ENCODE data around the gene IPO13.

Gene IPO13

DNA sequence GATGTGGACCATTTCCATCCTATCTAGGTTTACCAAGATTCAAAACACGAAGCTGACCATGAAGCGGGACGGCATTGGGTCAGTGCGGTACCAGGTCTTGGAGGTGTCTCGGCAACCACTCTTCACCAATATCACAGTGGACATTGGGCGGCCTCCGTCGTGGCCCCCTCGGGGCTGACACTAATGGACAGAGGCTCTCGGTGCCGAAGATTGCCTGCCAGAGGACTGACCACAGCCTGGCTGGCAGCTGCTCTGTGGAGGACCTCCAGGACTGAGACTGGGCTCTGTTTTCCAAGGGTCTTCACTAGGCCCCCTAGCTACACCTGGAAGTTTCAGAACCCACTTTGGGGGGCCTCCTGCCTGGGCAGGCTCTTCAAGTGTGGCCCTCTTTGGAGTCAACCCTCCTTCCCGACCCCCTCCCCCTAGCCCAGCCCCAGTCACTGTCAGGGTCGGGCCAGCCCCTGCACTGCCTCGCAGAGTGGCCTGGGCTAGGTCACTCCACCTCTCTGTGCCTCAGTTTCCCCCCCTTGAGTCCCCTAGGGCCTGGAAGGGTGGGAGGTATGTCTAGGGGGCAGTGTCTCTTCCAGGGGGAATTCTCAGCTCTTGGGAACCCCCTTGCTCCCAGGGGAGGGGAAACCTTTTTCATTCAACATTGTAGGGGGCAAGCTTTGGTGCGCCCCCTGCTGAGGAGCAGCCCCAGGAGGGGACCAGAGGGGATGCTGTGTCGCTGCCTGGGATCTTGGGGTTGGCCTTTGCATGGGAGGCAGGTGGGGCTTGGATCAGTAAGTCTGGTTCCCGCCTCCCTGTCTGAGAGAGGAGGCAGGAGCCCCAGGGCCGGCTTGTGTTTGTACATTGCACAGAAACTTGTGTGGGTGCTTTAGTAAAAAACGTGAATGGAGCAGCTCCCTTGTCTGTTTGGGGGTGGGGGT, 43.8 kb downstream of the IPO13 start:
- FAIRE-seq: no peak

DNA sequence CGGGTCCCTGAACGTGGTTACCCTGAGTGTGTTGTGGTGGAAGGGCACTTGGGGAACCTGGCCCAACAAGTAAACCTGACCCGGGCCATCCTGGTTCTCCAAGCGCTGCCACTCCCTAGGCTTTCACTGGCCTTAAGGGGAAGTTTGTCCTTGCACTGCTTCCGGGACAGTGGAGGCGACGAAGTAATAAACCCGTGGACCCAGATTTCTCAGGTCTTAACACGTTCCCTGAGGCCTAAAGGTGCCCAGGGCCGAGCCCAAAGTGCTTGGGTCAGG, 44.4 kb downstream of the IPO13 start:
- no peak for FAIRE-seq

- no peak for FAIRE-seq
Measured at GRCh38 chr1:43991476-43992231, 44.9 kb downstream of the IPO13 start, which contains the start of gene CCDC24. Gene CCDC24, plus strand, starts transcription at chr1:43991599. Its CDS starts 280 bp downstream, at chr1:43991879.

GRCh38 chr1:43992232-43992995, 45.7 kb downstream of the IPO13 start:
- no peak for FAIRE-seq

DNA sequence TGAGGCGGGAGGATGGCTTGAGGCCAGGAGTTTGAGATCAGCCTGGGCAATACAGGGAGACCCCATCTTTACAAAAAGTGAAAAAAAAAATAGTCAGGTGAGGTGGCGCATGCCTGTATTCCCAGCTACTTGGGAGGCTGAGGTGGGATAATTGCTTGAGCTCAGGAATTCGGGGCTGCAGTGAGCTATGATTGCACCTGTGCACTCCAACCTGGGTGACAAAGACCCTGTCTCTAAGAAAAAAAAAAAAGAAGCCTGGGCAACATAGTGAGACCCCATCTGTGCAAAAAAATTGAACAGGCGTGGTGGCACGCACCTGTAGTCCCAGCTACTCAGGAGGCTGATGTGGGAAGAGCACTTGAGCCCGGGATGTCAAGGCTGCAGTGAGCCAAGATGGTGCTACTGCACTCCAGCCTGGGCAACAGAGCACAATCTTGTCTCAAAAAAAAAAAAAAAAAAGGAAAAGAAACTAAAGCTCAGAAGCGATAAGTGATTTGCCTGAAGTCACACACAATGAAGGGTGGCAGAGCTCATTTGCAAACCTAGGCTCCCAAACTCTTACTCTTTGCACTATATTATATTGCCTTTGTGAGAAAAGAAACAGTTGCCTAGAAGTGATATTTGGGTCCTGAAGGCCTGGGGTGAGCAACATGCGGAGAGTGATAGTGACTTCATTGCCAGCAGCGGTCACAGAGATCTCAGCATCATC, 46.6 kb downstream of the IPO13 start:
- FAIRE-seq: no peak

GRCh38 chr1:43994071-43994470, 47.3 kb downstream of the IPO13 start:
- FAIRE-seq: no peak

DNA sequence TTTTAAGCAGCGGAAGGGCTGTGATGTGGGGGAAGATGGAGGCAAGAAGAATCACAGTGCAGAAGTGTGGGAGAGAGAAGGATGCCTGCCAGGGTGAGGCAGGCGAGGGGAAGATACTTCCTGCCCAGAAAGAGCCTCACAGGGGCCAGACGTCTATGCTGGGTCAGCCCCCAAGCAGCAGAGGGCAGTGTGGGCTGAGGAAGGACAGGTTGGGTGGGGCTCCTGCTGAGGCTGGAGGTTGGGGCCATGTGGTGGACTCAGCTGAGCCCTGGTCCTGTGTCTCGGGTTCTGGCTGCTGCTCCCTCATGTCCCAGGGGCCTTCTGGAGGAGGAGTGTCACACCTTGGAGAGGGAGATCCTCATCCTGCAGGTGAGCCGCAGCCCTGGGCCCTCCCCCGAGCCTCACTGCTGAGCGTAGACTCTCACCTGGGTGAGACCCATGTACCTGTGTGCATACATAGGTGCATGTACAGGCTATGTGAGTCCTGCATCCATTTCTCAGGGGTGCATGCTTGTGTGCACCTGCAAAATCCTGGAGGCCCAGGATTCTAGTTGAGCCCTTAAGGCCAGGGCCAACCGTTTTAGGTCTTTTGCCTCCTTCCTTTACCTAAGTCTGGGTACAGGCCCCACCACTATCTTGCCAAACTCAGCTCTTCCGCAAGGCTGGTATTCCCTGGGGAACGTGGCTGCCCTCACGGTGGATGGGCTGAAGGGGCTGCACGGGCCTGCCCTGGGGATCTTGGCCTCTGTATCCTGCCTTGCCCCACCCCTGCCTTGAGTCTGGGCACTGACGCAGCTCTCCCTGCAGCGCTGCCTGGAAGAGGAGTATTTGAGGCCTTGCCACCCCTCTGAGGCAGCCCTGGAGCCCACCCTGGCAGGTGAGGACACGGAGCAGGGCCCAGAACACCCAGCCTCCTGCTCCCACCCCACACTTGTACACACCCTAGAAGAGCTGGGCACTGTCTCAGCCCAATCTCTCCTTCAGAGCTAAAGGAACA, 48.3 kb downstream of the IPO13 start:
- no peak for FAIRE-seq

DNA sequence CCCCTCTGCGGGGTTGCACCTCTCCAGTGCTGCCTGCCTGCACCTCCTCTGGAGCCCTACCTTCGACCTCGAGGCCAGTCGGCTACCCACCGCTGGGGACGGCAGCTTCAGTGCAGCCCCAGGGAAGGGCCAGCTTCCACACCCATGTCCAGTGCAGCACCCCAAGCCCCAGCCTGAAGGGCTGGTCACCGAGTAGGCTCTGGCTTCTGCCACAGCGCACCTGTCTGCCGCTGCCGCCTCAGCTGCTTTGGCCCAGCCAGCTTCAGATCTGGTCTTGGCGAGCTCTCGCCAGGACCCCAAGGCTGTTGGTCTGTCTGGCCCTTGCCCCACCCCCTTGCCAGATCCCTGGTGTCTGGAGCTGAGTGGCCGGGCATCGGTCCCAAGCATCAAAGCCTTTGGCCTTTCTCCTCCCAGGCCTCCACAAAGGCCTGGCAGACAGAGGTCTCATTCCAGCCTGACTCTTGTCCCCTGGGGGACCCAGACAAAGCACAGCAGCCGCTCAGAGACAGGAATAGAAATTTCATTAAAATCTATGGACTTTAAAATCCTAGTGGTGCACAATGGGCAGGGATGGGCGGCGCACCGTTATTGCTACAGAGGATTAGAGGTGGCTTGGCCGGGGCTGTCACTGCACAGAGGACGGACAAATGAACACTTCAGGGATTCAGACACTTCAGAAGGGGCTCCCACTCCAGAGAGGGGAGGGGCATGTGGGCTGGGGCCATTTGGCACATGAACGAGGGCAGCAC, 49.4 kb downstream of the IPO13 start:
- no peak for FAIRE-seq

GRCh38 chr1:43996733-43997115, 50.0 kb downstream of the IPO13 start:
- FAIRE-seq: no peak

GRCh38 chr1:43997295-43997999, 50.7 kb downstream of the IPO13 start:
- FAIRE-seq: no peak

GRCh38 chr1:43998000-43998378, 51.2 kb downstream of the IPO13 start:
- no peak for FAIRE-seq

DNA sequence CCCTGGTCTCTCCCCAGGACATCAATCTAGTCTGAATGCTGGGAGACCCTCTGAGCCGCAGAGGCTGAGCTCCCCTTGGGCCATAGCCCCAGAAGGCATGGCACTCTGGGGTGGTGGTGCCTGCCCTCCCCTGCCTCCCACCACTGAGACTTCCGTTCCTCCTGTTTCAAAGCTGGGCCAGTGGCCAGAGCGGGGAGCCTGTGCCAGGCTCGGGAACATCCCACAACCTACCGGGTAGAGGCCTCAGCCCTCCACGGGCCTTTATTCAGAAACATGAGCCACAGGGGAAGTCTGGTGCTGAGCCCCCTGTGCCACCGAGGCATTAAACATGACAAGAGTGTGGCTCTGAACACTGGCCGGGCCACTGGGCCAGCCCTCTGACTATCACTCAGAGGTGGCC, 52.7 kb downstream of the IPO13 start:
- no peak for FAIRE-seq

- no peak for FAIRE-seq
Measured at GRCh38 chr1:44000122-44000665, 53.4 kb downstream of the IPO13 start.

GRCh38 chr1:44002165-44002564, 55.4 kb downstream of the IPO13 start:
- no peak for FAIRE-seq

DNA sequence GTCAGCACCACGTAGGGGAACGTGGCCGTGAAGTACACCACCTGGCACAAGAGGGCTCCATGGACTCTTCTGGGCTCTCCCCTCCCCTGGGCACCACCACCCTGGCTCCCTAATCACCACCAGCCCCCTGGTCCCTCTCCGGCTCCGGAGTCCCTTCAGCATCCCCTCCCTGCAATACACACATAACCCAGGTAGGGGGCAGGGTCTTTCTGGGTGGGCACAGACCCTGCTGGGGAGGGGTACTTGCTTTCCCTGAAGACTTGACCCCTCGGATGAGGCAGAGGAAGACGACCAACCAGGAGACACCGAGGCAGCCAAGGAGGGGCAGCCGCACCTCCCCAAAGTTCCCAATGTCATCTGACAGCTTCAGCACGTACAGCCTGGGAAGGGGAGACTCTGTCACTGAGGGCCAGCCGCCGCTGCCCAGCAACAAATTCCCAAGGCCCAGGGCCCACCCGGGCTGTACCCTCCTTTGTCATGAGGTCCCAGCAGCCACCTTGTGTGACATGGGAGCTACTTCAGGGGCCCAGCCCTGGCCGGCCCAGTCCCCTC, 55.9 kb downstream of the IPO13 start:
- FAIRE-seq: no peak

DNA sequence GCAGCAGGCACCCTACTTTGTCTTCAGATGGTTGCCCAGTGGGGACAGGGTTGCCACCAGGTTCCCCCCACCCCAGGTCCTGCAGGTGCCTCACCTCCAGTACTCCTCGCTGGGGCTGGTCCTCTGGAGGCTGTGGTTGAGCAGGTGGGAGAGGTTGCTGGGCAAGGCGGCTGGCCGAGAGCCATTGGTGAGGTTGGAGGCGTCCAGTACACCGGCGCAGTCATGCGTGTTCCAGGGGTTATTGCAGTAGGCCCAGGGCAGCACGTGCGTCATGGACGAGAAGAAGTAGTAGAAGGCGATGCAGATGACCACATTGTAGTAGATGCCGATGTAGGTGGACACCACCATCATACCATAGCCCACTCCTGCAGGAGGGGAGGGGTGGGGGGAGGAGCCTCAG, 61.5 kb downstream of the IPO13 start:
- no peak for FAIRE-seq

GRCh38 chr1:44010935-44011471, 64.3 kb downstream of the IPO13 start:
- no peak for FAIRE-seq

GRCh38 chr1:44012404-44012803, 65.7 kb downstream of the IPO13 start:
- no peak for FAIRE-seq

- FAIRE-seq: no peak
Measured at GRCh38 chr1:44012941-44013609, 66.3 kb downstream of the IPO13 start.

All from A204.1 (cell line).